ENCODE data around the gene ARHGDIG.

DNA sequence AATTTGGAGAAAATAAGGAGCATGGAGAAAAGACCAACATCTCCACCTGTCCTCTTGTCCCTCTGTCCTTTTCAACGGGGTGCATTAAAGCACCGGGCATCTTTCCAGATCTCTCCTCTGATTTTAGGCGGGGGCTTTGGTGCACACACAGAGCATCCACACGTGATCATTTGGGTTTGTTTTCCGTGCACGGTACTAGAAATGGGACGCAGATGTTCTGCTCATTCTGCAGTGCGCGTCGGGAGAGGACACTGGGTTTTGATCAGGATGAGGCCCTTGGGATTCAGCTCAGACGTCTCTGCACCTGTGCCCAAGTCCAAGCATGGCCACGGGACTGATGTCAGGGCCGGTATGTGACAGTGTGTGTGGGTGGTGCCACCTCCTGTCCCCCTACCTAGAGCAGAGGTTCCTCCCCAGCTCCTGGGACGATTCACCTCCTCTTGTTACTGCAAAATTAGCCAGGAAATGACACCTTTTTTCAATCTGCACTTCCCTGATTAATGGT, 34.5 kb downstream of the ARHGDIG start:
- TF ChIP-seq TAF1 (IDR thresholded peaks at IDR 0.05; ENCODE audit: low read depth, low read length) = no peak
- no peak for TF ChIP-seq POLR2AphosphoS5 (IDR thresholded peaks at IDR 0.05; ENCODE audit: low read depth, low read length)
- TF ChIP-seq POLR2A (IDR thresholded peaks at IDR 0.05; ENCODE audit: low read depth, low read length) = no peak
- TF ChIP-seq POU2F2 (IDR thresholded peaks at IDR 0.05; ENCODE audit: low read depth, low read length) = no peak
